ENCODE measurements around the gene NT5C.

The NT5C gene

GRCh38 chr17:75097865-75098264 is 33.7 kb downstream of the NT5C start:
- peaks cover 3% of the 10 kb centered on the region for H3K36me3 Mint-ChIP-seq
- no peak overlapping the region for H3K27ac Mint-ChIP-seq
- H3K4me3 Mint-ChIP-seq: no peak overlapping the region
- H3K4me1 Mint-ChIP-seq (ENCODE audit: low read depth): no peaks in the 10 kb centered on the region
- no peaks in the 10 kb centered on the region for H3K27me3 Mint-ChIP-seq
- H3K9me3 Mint-ChIP-seq (ENCODE audit: low read depth): no peaks in the 10 kb centered on the region

DNA sequence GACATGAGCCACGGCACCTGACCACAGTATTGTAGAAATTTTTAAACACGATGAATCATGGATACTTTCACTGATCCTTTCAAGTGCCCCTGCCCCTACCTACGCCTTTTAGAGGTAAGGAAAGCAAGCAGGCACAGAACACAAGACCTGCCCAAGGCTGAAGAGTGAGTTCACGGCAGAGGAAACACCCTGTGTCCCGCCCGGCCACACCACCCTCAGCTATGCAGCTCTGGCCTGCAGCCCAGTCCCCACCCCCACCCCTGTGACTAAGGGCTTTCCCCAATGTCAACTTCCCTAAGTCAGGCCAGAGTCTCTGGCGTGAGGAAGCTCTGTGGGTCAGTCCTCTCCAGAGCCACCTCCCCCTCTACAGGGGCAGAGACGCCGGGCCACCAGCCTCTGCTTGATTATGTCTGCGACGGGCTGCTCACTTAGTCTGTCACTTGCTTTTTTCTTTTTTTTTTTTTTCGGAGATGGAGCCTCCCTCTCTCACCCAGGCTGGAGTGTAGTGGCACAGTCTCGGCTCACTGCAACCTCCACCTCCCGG is 35.4 kb downstream of the NT5C start:
- H3K4me1 Mint-ChIP-seq (ENCODE audit: low read depth): no peaks in the 10 kb centered on the region
- H3K4me3 Mint-ChIP-seq: no peak overlapping the region
- H3K27ac Mint-ChIP-seq: no peak overlapping the region
- no peaks in the 10 kb centered on the region for H3K9me3 Mint-ChIP-seq (ENCODE audit: low read depth)
- no peaks in the 10 kb centered on the region for H3K27me3 Mint-ChIP-seq
- H3K36me3 Mint-ChIP-seq: peaks cover 3% of the 10 kb centered on the region

DNA sequence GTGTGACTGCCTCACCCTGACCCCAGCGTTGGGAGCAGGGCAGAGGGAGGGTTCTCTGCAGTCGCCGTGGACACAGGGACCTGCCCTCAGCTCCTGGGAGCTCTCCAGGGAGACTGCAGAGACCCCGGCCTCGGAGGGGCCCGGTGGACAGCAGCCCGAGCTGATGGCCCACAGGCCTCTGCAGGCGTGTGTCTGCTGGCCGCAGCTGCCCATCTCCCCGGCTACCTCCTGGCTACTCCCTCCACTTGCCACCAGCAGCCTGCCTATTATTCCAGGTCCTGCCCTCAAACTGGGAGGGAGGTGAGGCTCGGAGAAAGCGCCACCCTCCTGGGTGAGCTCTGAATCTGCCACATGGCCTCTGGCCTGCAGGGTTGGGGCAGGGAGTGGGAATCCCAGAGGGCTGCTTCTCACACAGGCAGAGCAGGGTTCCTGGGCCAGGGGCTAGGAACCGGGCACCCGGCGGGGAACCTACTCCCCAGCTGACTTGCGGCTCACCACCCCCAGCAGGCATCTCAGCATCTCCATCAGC is 36.6 kb downstream of the NT5C start:
- Mint-ChIP-seq H3K27me3 (no peaks in the 10 kb centered on the region), H3K4me3 (no peak overlapping the region), H3K4me1 (ENCODE audit: low read depth) (peaks cover 7% of the 10 kb centered on the region), H3K36me3 (no peaks in the 10 kb centered on the region), H3K9me3 (ENCODE audit: low read depth) (no peaks in the 10 kb centered on the region), H3K27ac (no peak overlapping the region)

DNA sequence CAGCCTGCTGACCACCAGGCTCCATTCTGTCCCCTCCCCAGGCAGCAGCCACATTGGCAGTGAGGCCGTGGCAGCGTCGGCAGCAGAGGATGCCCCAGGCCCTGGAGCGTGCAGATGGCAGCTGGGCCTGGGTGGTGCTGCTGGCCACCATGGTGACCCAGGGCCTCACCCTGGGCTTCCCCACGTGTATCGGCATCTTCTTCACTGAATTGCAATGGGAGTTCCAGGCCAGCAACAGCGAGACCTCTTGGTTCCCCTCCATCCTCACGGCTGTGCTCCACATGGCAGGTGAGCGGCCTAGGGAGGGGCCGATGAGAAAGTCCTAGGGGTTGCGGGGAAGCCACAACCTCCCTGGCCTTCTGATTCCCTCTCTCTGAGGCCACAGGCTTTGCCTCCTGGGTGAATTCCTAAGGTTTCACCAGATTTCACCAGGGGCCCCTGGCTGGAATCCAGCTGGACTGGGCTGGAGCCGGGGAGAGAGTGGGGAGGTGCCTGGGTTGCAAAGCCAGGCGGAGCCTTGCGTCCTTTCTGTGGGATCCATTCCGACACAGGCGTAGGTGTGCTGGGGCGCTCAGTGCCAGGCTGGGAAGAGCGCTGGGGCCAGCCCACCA is 37.9 kb downstream of the NT5C start:
- no peaks in the 10 kb centered on the region for H3K9me3 Mint-ChIP-seq (ENCODE audit: low read depth)
- H3K4me3 Mint-ChIP-seq: no peak overlapping the region
- no peak overlapping the region for H3K27ac Mint-ChIP-seq
- H3K27me3 Mint-ChIP-seq: no peaks in the 10 kb centered on the region
- no peaks in the 10 kb centered on the region for H3K36me3 Mint-ChIP-seq
- peaks cover 20% of the 10 kb centered on the region for H3K4me1 Mint-ChIP-seq (ENCODE audit: low read depth)

GRCh38 chr17:75091855-75092327 is 39.7 kb downstream of the NT5C start:
- no peaks in the 10 kb centered on the region for H3K27me3 Mint-ChIP-seq
- no peak overlapping the region for H3K4me3 Mint-ChIP-seq
- no peaks in the 10 kb centered on the region for H3K36me3 Mint-ChIP-seq
- no peak overlapping the region for H3K27ac Mint-ChIP-seq
- H3K4me1 Mint-ChIP-seq (ENCODE audit: low read depth): peaks cover 26% of the 10 kb centered on the region
- no peaks in the 10 kb centered on the region for H3K9me3 Mint-ChIP-seq (ENCODE audit: low read depth)

DNA sequence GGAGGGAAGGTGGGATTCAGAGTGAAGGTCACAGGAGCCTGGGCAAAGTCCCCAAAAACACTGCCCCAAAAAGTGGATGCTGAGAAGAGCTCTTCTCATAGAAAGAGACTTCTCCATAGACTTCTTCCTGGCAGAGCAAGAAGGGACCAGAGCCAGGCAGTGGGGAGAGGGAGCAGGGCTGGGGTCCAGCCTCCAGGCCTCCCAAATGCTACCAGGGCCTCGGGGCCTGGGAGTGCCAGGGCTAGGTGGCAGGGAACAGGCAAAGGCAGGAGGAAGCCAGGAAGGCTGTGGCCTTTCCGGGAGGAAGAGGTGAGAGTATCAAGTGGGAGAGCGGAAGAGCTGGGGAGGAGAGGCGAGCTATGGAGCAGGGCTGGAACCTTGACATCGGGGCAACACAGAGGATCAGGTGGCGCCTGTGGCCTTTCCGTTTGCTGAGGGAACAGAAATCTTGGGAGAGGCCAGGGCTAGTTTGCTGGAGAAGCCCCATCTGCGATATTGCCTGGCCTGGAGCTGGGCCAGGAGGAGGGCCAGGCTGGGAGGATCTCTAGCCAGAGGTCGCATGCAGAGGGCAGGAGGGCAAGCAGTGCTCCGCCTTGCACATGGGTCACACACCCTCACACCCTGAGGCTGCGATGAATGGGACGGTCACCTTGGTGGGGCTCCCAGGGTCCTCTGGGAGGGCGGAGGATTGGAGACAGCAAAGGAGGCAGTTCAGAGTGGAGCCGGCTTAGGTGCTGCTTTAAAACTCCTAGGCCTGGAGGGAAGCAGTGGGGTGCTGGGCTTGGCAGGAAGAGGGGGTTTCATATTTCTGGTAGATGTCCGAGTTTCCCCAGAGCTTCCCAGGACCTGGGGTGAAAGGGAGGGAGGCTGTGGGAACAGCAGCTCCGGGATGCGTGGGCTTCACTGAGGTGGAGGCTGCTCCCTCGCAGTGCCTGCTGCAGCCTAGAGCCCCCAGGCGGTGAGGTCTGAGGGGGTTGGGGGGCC is 40.4 kb downstream of the NT5C start:
- H3K4me3 Mint-ChIP-seq: no peak overlapping the region
- H3K27me3 Mint-ChIP-seq: no peaks in the 10 kb centered on the region
- no peaks in the 10 kb centered on the region for H3K36me3 Mint-ChIP-seq
- H3K27ac Mint-ChIP-seq: no peak overlapping the region
- peaks cover 31% of the 10 kb centered on the region for H3K4me1 Mint-ChIP-seq (ENCODE audit: low read depth)
- H3K9me3 Mint-ChIP-seq (ENCODE audit: low read depth): no peaks in the 10 kb centered on the region

DNA sequence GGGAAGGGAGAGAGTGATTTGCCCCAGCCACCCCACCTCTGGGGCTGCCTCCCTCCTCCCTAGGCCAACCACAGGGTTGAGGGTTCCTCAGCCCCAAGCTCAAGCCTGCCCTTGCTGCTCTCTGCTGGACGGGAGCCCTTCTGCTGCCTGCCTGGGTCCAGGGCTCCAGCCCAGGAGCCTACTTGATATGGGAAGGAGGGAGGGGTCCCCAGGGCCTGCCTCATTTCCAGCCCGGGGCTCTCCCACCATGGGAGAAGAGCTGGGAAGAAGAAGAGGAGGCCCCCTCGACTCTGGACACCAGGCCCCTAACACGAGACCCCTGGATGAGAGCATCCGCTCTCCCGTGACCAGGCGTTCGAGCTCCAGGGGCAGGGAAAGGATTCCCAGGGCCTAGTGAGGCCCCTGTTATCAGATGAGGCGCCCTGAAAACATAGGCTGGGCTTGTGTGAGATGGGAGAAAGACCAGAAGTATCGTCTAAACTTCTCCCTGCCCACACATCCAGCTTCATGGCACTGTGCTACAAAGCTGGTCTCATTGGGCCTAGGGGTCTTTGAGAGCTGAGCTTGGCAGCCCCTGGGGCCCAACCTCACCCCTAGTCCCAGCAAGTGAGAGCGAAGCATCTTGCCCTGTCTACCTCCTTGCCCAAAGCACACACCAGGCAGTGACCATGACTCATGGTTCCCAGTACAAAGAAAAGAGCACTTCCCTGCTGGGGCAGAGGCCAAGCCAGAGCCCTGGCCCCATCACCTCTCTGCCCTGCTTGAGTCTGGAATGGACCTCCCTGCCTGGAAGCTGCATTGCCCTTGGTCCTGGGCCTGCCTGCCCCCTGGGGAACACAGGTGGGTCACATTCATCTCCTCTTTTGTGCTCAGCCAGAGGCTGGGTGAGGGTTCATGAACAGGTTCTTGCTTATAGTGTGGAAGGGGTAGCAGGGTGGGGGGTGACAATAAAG is 42.8 kb downstream of the NT5C start:
- H3K27ac Mint-ChIP-seq: no peak overlapping the region
- no peaks in the 10 kb centered on the region for H3K27me3 Mint-ChIP-seq
- H3K4me1 Mint-ChIP-seq (ENCODE audit: low read depth): peaks cover 41% of the 10 kb centered on the region
- H3K4me3 Mint-ChIP-seq: peak overlapping the region; percentile 68
- H3K36me3 Mint-ChIP-seq: no peaks in the 10 kb centered on the region
- H3K9me3 Mint-ChIP-seq (ENCODE audit: low read depth): no peaks in the 10 kb centered on the region

DNA sequence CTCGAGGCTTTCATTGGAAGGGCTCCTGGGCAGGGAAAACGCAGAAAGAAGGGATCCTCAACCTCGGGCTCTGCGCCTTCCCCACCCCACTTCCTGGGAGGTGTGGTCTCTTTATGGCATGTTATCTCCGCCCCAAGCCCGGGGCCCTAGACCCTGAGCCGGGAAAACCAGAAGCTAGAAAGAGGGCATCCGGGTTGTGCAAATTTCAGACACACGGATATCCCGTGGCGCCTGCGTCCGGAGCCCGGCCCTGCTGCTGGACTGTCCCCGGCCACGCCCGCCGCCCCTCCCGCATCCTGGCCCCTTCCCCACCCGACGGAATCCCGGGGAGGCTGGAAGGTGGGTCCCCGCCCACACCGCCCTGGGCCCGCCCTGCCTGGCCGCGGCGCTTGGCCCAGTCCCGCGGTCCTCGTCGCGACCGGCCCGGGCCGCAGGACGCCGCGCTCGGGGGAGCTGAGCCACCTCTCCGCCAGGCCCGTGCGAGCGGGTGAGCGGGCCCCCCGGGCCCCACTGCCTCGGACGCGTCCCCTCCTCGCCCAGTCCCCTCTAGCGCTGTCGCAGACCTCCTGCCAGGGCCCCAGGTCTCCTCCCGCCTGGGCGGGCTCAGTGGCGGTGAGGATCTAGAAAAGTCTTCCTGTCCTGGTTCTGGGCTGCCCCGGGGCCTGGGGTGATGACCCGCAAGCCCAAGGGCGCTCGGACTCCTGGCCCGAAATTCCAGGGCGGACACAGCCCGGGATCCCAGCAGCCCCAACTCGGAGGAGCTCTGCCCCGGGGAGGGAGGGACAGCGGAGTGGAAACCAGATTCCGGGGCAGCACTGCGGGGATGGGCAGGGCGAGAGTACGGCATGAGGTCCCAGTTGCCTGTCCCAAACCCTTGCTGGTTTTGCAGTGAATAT is 43.7 kb downstream of the NT5C start, which contains the start of gene SLC16A5:
Gene SLC16A5 (plus strand): TSS at position 397 of the 896 bp plus-strand sequence. CDS start 5,683 bp downstream, outside the sequence.
- Mint-ChIP-seq H3K27ac (no peak within 1 kb of the TSS), H3K27me3 (no peaks in the 10 kb centered on the region), H3K9me3 (ENCODE audit: low read depth) (no peaks in the 10 kb centered on the region), H3K4me3 (peak within 1 kb of the TSS; percentile 75), H3K4me1 (ENCODE audit: low read depth) (peaks cover 43% of the 10 kb centered on the region), H3K36me3 (no peaks in the 10 kb centered on the region)

DNA sequence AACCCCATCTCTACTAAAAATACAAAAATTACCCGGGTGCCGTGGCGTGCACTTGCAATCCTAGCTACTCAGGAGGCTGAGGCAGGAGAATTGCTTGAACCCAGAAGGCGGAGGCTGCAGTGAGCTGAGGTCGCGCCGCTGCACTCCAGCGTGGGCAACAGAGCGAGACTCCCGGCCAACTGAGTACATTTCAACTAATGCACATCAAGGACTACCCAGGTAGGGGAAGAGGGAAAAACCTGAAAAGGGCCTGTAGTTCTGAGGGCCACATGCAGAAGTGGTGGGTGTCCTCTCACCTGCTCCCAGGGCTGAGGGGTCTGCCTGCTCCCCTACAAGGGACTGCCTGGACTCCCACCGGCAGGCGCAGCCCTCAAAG is 44.4 kb downstream of the NT5C start:
- Mint-ChIP-seq H3K36me3 (no peaks in the 10 kb centered on the region), H3K27me3 (no peaks in the 10 kb centered on the region), H3K4me3 (peak overlapping the region; percentile 75), H3K9me3 (ENCODE audit: low read depth) (no peaks in the 10 kb centered on the region), H3K27ac (no peak overlapping the region), H3K4me1 (ENCODE audit: low read depth) (peaks cover 46% of the 10 kb centered on the region)

GRCh38 chr17:75086496-75087181 is 44.9 kb downstream of the NT5C start:
- H3K4me3 Mint-ChIP-seq: peak overlapping the region; percentile 75
- peak overlapping the region; percentile 23 for H3K27ac Mint-ChIP-seq
- peaks cover 46% of the 10 kb centered on the region for H3K4me1 Mint-ChIP-seq (ENCODE audit: low read depth)
- no peaks in the 10 kb centered on the region for H3K36me3 Mint-ChIP-seq
- no peaks in the 10 kb centered on the region for H3K9me3 Mint-ChIP-seq (ENCODE audit: low read depth)
- no peaks in the 10 kb centered on the region for H3K27me3 Mint-ChIP-seq

GRCh38 chr17:75084039-75084660 is 47.4 kb downstream of the NT5C start:
- Mint-ChIP-seq H3K4me1 (ENCODE audit: low read depth) (peaks cover 34% of the 10 kb centered on the region), H3K9me3 (ENCODE audit: low read depth) (no peaks in the 10 kb centered on the region), H3K36me3 (no peaks in the 10 kb centered on the region), H3K27me3 (no peaks in the 10 kb centered on the region), H3K4me3 (no peak overlapping the region), H3K27ac (peak overlapping the region; percentile 46)

GRCh38 chr17:75082683-75083082 is 48.9 kb downstream of the NT5C start:
- Mint-ChIP-seq H3K4me1 (ENCODE audit: low read depth) (peaks cover 28% of the 10 kb centered on the region), H3K9me3 (ENCODE audit: low read depth) (no peaks in the 10 kb centered on the region), H3K27ac (no peak overlapping the region), H3K4me3 (no peak overlapping the region), H3K36me3 (no peaks in the 10 kb centered on the region), H3K27me3 (no peaks in the 10 kb centered on the region)

Data from activated naive CD8-positive, alpha-beta T cell (primary cell).